HCT116 (cell line): ENCODE measurements around the gene CLRN3. TPM values are rescaled to one million over a fixed set of nuclear protein-coding genes. Genes with fewer than 3 reads are reported as not detected.

ENCODE experiments used
- ATAC-seq: fragments of 200-7000 bp; cut with Tn5 transposase; 2 replicates; pipeline ENCODE4 v1.9.1; 2020; ENCODE audit warnings: mild to moderate bottlenecking, moderate library complexity
- BruUV-seq: library from RNA; stranded (reverse); fragments of 400-500 nt; replicated peaks from 2 replicates; lab custom pipeline; 2021; lab: Mats Ljungman, UMichigan
- CTCF ChIA-PET: fragments of 300-600 bp; sonication (Branson Sonifier 250); formaldehyde crosslinking; loops from one replicate; lab custom pipeline; 2021; ENCODE audit warnings: antibody characterized with exemption; lab: Charles Lee
- POLR2A ChIA-PET: fragments of 300-600, 350-600 bp; sonication (Branson Sonifier 250); formaldehyde crosslinking; loops from one replicate; lab custom pipeline; 2021; ENCODE audit warnings: antibody characterized with exemption; lab: Charles Lee
- RAD21 ChIA-PET, 2 experiments: fragments of 300-600 bp; sonication (Branson Sonifier 250); formaldehyde crosslinking; loops; one replicate each; lab custom pipeline; 2023; ENCODE audit warnings: low total read pairs in 2 of 2; ENCODE audit not compliant: uncharacterized antibody in 2 of 2, unreplicated experiment in 2 of 2, low non-redundant PET in 1 of 2; lab: Charles Lee
- DNase-seq: peaks from one replicate; pipeline ENCODE4 v3.0.0-alpha.2; 2010; ENCODE audit warnings: low read depth, low spot score
- H2AFZ ChIP-seq: fragments of 200-600 bp; shearing (Covaris generic), sonication (generic); 2 replicates; pipeline ENCODE4 v1.6.1; 2017; ENCODE audit warnings: low read depth, mixed run types, mixed read lengths, antibody characterized with exemption, low read length; ENCODE audit not compliant: poor library complexity, severe bottlenecking
- H3K27ac ChIP-seq: 2 replicates; pipeline ENCODE4 v1.5.1; 2012; ENCODE audit warnings: low read depth, low read length
- H3K27me3 ChIP-seq: fragments of 200-600 bp; sonication (generic); 2 replicates; pipeline ENCODE4 v1.6.1; 2016; ENCODE audit warnings: mixed run types, low read length, mixed read lengths; ENCODE audit not compliant: insufficient read depth
- H3K36me3 ChIP-seq, 2 experiments: fragments of 200-500 bp in 1 of 2; fragments of 200-600 bp in 1 of 2; sonication (Bioruptor generic) in 1 of 2; sonication (generic) in 1 of 2; 2 replicates each; pipeline versions ENCODE4 v1.5.1 to v1.6.1; 2014 to 2016; ENCODE audit warnings: low read length in 2 of 2, inconsistent platforms in 1 of 2, mixed read lengths in 1 of 2, mixed run types in 1 of 2; ENCODE audit not compliant: insufficient read depth in 2 of 2, control insufficient read depth in 1 of 2
- H3K4me1 ChIP-seq, 2 experiments: fragments of 200-600 bp in 1 of 2; sonication (generic) in 1 of 2; 2 replicates each; pipeline versions ENCODE4 v1.5.1 to v1.6.1; 2012 to 2017; ENCODE audit warnings: low read length in 2 of 2, inconsistent platforms in 1 of 2, mild to moderate bottlenecking in 1 of 2, mixed read lengths in 1 of 2, mixed run types in 1 of 2, moderate library complexity in 1 of 2; ENCODE audit not compliant: insufficient read depth in 2 of 2, control insufficient read depth in 1 of 2
- H3K4me2 ChIP-seq: fragments of 200-600 bp; sonication (generic); 2 replicates; pipeline ENCODE4 v1.6.1; 2017; ENCODE audit warnings: mixed run types, low read length, mixed read lengths
- H3K4me3 ChIP-seq, 2 experiments: fragments of 200-600 bp in 1 of 2; sonication (generic) in 1 of 2; replicated peaks in 1 of 2; 2 replicates each; pipeline ENCODE4 v1.5.1; 2011 to 2016; ENCODE audit warnings: low read length in 2 of 2, control low read depth in 1 of 2, low read depth in 1 of 2, mild to moderate bottlenecking in 1 of 2, mixed read lengths in 1 of 2, mixed run types in 1 of 2
- H3K79me2 ChIP-seq: fragments of 200-600 bp; sonication (generic); 2 replicates; pipeline ENCODE4 v1.6.1; 2017; ENCODE audit warnings: mild to moderate bottlenecking, mixed run types, low read length, moderate library complexity, mixed read lengths; ENCODE audit not compliant: insufficient read depth
- H3K9ac ChIP-seq: fragments of 200-600 bp; sonication (generic); 2 replicates; pipeline ENCODE4 v1.6.1; 2016; ENCODE audit warnings: low read length, mixed read lengths
- H3K9me2 ChIP-seq: fragments of 200-600 bp; sonication (generic), shearing (Covaris generic); 2 replicates; pipeline ENCODE4 v1.6.1; 2017; ENCODE audit warnings: mixed run types, mild to moderate bottlenecking, moderate library complexity; ENCODE audit not compliant: insufficient read depth
- H3K9me3 ChIP-seq, 2 experiments: fragments of 200-500 bp in 1 of 2; fragments of 200-600 bp in 1 of 2; sonication (Bioruptor generic) in 1 of 2; sonication (generic) in 1 of 2; 2 replicates each; pipeline ENCODE4 v1.6.1; 2014 to 2017; ENCODE audit warnings: low read length in 2 of 2, mixed read lengths in 2 of 2, inconsistent platforms in 1 of 2, low read depth in 1 of 2, mild to moderate bottlenecking in 1 of 2, mixed run types in 1 of 2, moderate library complexity in 1 of 2; ENCODE audit not compliant: control insufficient read depth in 1 of 2, insufficient read depth in 1 of 2
- H4K20me1 ChIP-seq: fragments of 200-600 bp; sonication (generic), shearing (Covaris generic); 2 replicates; pipeline ENCODE4 v1.6.1; 2017; ENCODE audit warnings: mixed run types, mild to moderate bottlenecking, moderate library complexity; ENCODE audit not compliant: insufficient read depth
- CEBPB ChIP-seq: IDR thresholded peaks from 2 replicates; pipeline ENCODE4 v1.6.1; 2012; ENCODE audit warnings: low read depth
- EZH2phosphoT487 ChIP-seq: fragments of 200-600 bp; IDR thresholded peaks from 2 replicates; pipeline ENCODE4 v1.6.1; 2018; ENCODE audit warnings: antibody characterized with exemption, borderline replicate concordance
- JUND ChIP-seq: IDR thresholded peaks from 2 replicates; pipeline ENCODE4 v1.6.1; 2012
- RAD21 ChIP-seq: IDR thresholded peaks from 2 replicates; pipeline ENCODE4 v1.6.1; 2012; ENCODE audit warnings: low read depth, mild to moderate bottlenecking
- SIN3A ChIP-seq: IDR thresholded peaks from 2 replicates; pipeline ENCODE4 v1.6.1; 2012; ENCODE audit warnings: low read depth
- TCF7L2 ChIP-seq: IDR thresholded peaks from 2 replicates; pipeline ENCODE4 v1.7.0; 2011; ENCODE audit warnings: borderline replicate concordance, inconsistent platforms; ENCODE audit not compliant: insufficient read depth, insufficient read length; ENCODE audit errors: extremely low read depth
- YY1 ChIP-seq: IDR thresholded peaks from 2 replicates; pipeline ENCODE4 v1.6.1; 2011; ENCODE audit warnings: low read length, low read depth, moderate library complexity, mild to moderate bottlenecking; ENCODE audit not compliant: insufficient replicate concordance; ENCODE audit errors: extremely low read depth
- intact Hi-C: fragments of 100-400 bp; cut with micrococcal nuclease; formaldehyde crosslinking; loops from 2 replicates; pipeline ENCODE4 v1.10.0; 2022
- total RNA-seq: library from RNA; stranded (reverse); gene quantifications from one replicate; pipeline ENCODE4 v1.2.1, GENCODE V29; 2021; ENCODE audit not compliant: unreplicated experiment
- TF ChIP-seq, protein P1 (sequence below): IDR thresholded peaks from 2 replicates; pipeline ENCODE4 v1.6.1; 2011; ENCODE audit warnings: mild to moderate bottlenecking, low read length, moderate library complexity; ENCODE audit not compliant: insufficient replicate concordance; ENCODE audit errors: extremely low read depth
- TF ChIP-seq, protein P2 (sequence below): IDR thresholded peaks from 2 replicates; pipeline ENCODE4 v1.6.1; 2012; ENCODE audit warnings: low read depth

CLRN3 gene
- total RNA-seq, 1 experiment from 2014 or later = 0.39 TPM

DNA sequence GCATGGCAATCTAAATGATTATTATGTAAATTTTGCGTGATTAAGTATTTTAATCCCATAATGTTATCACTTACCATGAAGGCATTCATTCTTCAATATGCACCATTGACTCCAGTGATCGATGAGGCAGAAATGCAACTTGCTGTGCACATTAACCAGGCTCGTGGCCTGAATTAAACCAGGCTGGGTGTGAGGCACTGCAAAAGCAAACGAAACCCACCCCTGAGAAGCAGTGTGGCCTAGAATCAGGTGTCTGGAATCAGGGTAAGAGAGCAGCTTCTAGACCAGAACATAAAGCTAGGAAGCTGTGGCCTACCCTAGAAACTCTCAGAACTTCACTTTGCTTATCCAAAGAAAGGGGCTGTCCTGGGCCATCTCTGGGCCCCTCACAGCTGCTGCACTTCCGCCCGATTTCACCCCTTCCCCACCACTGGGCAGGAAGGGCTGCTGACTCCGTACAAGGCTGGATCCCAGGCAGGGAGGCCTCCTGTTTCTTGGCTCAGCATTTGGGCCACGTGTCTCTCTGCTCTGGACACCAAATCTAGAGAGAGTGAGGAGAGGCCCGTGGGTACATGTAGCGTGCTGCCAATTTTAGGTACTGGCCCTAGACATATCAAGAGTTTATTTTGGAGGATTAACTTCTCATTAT is 18.6 kb upstream of the CLRN3 start:
- Histone ChIP-seq H3K27me3 (no peaks in the 10 kb centered on the region), H3K9me3 (no peaks in the 10 kb centered on the region), H3K9me2 (no peaks in the 10 kb centered on the region), H2AFZ (no peak overlapping the region), H3K36me3 (no peaks in the 10 kb centered on the region), H3K4me2 (no peak overlapping the region), H3K9ac (no peak overlapping the region), H3K4me3 (no peak overlapping the region), H3K79me2 (no peaks in the 10 kb centered on the region), H3K27ac (no peak overlapping the region), H4K20me1 (no peaks in the 10 kb centered on the region), H3K4me1 (peaks cover 24 to 41% of the 10 kb centered on the region in 2 experiments)
- DNase-seq (no peak), ATAC-seq (no peak)
- CTCF ChIA-PET = no interaction called here
- POLR2A ChIA-PET = no interaction called here
- TF ChIP-seq, protein P1, sequence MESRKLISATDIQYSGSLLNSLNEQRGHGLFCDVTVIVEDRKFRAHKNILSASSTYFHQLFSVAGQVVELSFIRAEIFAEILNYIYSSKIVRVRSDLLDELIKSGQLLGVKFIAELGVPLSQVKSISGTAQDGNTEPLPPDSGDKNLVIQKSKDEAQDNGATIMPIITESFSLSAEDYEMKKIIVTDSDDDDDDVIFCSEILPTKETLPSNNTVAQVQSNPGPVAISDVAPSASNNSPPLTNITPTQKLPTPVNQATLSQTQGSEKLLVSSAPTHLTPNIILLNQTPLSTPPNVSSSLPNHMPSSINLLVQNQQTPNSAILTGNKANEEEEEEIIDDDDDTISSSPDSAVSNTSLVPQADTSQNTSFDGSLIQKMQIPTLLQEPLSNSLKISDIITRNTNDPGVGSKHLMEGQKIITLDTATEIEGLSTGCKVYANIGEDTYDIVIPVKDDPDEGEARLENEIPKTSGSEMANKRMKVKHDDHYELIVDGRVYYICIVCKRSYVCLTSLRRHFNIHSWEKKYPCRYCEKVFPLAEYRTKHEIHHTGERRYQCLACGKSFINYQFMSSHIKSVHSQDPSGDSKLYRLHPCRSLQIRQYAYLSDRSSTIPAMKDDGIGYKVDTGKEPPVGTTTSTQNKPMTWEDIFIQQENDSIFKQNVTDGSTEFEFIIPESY = no peak
- no peak for TF ChIP-seq SIN3A
- no peak for TF ChIP-seq RAD21
- no peak for TF ChIP-seq TCF7L2
- no peak for TF ChIP-seq JUND
- TF ChIP-seq CEBPB = no peak
- TF ChIP-seq YY1 = no peak
- TF ChIP-seq EZH2phosphoT487 = no peak
- TF ChIP-seq, protein P2, sequence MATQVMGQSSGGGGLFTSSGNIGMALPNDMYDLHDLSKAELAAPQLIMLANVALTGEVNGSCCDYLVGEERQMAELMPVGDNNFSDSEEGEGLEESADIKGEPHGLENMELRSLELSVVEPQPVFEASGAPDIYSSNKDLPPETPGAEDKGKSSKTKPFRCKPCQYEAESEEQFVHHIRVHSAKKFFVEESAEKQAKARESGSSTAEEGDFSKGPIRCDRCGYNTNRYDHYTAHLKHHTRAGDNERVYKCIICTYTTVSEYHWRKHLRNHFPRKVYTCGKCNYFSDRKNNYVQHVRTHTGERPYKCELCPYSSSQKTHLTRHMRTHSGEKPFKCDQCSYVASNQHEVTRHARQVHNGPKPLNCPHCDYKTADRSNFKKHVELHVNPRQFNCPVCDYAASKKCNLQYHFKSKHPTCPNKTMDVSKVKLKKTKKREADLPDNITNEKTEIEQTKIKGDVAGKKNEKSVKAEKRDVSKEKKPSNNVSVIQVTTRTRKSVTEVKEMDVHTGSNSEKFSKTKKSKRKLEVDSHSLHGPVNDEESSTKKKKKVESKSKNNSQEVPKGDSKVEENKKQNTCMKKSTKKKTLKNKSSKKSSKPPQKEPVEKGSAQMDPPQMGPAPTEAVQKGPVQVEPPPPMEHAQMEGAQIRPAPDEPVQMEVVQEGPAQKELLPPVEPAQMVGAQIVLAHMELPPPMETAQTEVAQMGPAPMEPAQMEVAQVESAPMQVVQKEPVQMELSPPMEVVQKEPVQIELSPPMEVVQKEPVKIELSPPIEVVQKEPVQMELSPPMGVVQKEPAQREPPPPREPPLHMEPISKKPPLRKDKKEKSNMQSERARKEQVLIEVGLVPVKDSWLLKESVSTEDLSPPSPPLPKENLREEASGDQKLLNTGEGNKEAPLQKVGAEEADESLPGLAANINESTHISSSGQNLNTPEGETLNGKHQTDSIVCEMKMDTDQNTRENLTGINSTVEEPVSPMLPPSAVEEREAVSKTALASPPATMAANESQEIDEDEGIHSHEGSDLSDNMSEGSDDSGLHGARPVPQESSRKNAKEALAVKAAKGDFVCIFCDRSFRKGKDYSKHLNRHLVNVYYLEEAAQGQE = no peak
- intact Hi-C loops = no loop called here
- RAD21 ChIA-PET = no interaction called here
- BruUV-seq = no TSS peak
